Vagina (tissue), 2 donors: Measurements from ENCODE around the gene CTDSPL.

Source experiments
- CTCF ChIP-seq, 3 experiments: fragments of 450-650 bp in 2 of 3; fragments of 200-600 bp in 1 of 3; sonication (generic) in 1 of 3; IDR thresholded peaks; one replicate each; pipeline ENCODE4 v1.5.1; 2017 to 2019; ENCODE audit warnings: antibody characterized with exemption in 3 of 3, mild to moderate bottlenecking in 2 of 3, moderate library complexity in 2 of 3
- POLR2A ChIP-seq, 2 donors: fragments of 450-650 bp; IDR thresholded peaks; one replicate each; pipeline ENCODE4 v1.6.1; 2017; ENCODE audit warnings: antibody characterized with exemption in 2 of 2, mild to moderate bottlenecking in 2 of 2, moderate library complexity in 2 of 2
- POLR2AphosphoS5 ChIP-seq, 2 donors: sonication (generic); formaldehyde crosslinking; IDR thresholded peaks; one replicate each; pipeline ENCODE4 v1.9.0; 2017; ENCODE audit warnings: antibody characterized with exemption in 2 of 2, mild to moderate bottlenecking in 2 of 2, low read depth in 1 of 2; ENCODE audit not compliant: insufficient read depth in 1 of 2

GRCh38 chr3:37882711-37883110 lies 21.0 kb downstream of the CTDSPL start:
- no peak for TF ChIP-seq CTCF (IDR thresholded peaks at IDR 0.05)
- no peak for TF ChIP-seq POLR2A (IDR thresholded peaks at IDR 0.05)
- TF ChIP-seq POLR2AphosphoS5 (IDR thresholded peaks at IDR 0.05; ENCODE audit: insufficient read depth in 1 of 2, low read depth in 1 of 2), result no peak
